Fibroblast of lung (primary cell): ENCODE measurements around the gene TSC1. TPM values are rescaled to one million over a fixed set of nuclear protein-coding genes. Genes with fewer than 3 reads are reported as not detected.

Source experiments
- DNase-seq, 2 donors: peaks; one replicate each; pipeline versions ENCODE4 v3.0.0 to v3.0.0-alpha.2; 2010; ENCODE audit warnings: low read depth in 2 of 2
- H2AFZ ChIP-seq: 2 replicates; pipeline ENCODE4 v1.5.1; 2012; ENCODE audit warnings: low read length, control low read depth, inconsistent platforms
- H3K27ac ChIP-seq: 2 replicates; pipeline ENCODE4 v1.5.1; 2011; ENCODE audit warnings: low read length, control low read depth; ENCODE audit not compliant: insufficient read depth
- H3K27me3 ChIP-seq: 2 replicates; pipeline ENCODE4 v1.5.1; 2011; ENCODE audit warnings: mild to moderate bottlenecking, low read length; ENCODE audit not compliant: control insufficient read depth, insufficient read depth
- H3K36me3 ChIP-seq: 2 replicates; pipeline ENCODE4 v1.5.1; 2011; ENCODE audit warnings: low read length; ENCODE audit not compliant: control insufficient read depth, insufficient read depth
- H3K4me1 ChIP-seq: 2 replicates; pipeline ENCODE4 v1.5.1; 2011; ENCODE audit warnings: low read length; ENCODE audit not compliant: control insufficient read depth, insufficient read depth; ENCODE audit errors: extremely low read depth
- H3K4me2 ChIP-seq: 2 replicates; pipeline ENCODE4 v1.5.1; 2011; ENCODE audit warnings: low read length, control low read depth; ENCODE audit not compliant: insufficient read depth; ENCODE audit errors: extremely low read depth
- H3K4me3 ChIP-seq, 4 experiments: fragments of 200-600 bp in 1 of 4; sonication (generic) in 1 of 4; replicated peaks in 1 of 4; 2 replicates each; pipeline ENCODE4 v1.5.1; 2011 to 2016; ENCODE audit warnings: low read length in 4 of 4, low read depth in 3 of 4, mild to moderate bottlenecking in 3 of 4, control low read depth in 2 of 4, inconsistent platforms in 1 of 4, mixed read lengths in 1 of 4; ENCODE audit not compliant: insufficient read depth in 1 of 4; ENCODE audit errors: control extremely low read depth in 1 of 4
- H3K79me2 ChIP-seq: 2 replicates; pipeline ENCODE4 v1.5.1; 2012; ENCODE audit warnings: mild to moderate bottlenecking, low read length, inconsistent platforms; ENCODE audit not compliant: control insufficient read depth, insufficient read depth
- H3K9ac ChIP-seq: 2 replicates; pipeline ENCODE4 v1.5.1; 2011; ENCODE audit warnings: mild to moderate bottlenecking, low read length, control low read depth; ENCODE audit not compliant: insufficient read depth
- H3K9me3 ChIP-seq: 2 replicates; pipeline ENCODE4 v1.5.1; 2012; ENCODE audit warnings: low read depth, low read length; ENCODE audit not compliant: control insufficient read depth, insufficient read depth
- H4K20me1 ChIP-seq: 2 replicates; pipeline ENCODE4 v1.5.1; 2011; ENCODE audit warnings: low read length; ENCODE audit not compliant: control insufficient read depth, insufficient read depth; ENCODE audit errors: extremely low read depth
- CTCF ChIP-seq, 2 donors: IDR thresholded peaks in 1 of 2; conservative IDR thresholded peaks in 1 of 2; 1 replicate in 1 of 2; 2 replicates in 1 of 2; pipeline ENCODE4 v1.5.1; 2011 to 2012; ENCODE audit warnings: low read length in 2 of 2, control low read depth in 1 of 2, inconsistent platforms in 1 of 2, low read depth in 1 of 2, mild to moderate bottlenecking in 1 of 2
- EZH2 ChIP-seq: IDR thresholded peaks from 2 replicates; pipeline ENCODE4 v1.5.1; 2012; ENCODE audit warnings: low read length, control low read depth, mild to moderate bottlenecking; ENCODE audit errors: missing control alignments
- polyA plus RNA-seq, 2 donors: library from polyadenylated mRNA; depleted of rRNA in 1 of 2; stranded (reverse) in 1 of 2; unstranded in 1 of 2; fragments of >200 nt; gene quantifications; 2 replicates each; pipeline ENCODE4 v1.2.1, GENCODE V29; 2011 to 2012; ENCODE audit warnings: missing spikeins in 1 of 2
- total RNA-seq: library from RNA; depleted of rRNA; stranded (reverse); fragments of >200 nt; gene quantifications from 2 replicates; pipeline ENCODE4 v1.2.1, GENCODE V29; 2014

The TSC1 gene
- total and polyA plus RNA-seq, 2 donors (not counting 1 experiment from before 2014, with no cell fraction given) = 41.5 to 48.0 TPM

GRCh38 chr9:132905726-132906125, 38.7 kb downstream of the TSC1 start:
- H3K4me3 ChIP-seq = no peak overlapping the region
- no peak overlapping the region for H3K9ac ChIP-seq
- H3K36me3 ChIP-seq = peaks cover 17% of the 10 kb centered on the region
- H4K20me1 ChIP-seq = no peaks in the 10 kb centered on the region
- H3K79me2 ChIP-seq = no peaks in the 10 kb centered on the region
- no peaks in the 10 kb centered on the region for H3K9me3 ChIP-seq
- no peaks in the 10 kb centered on the region for H3K4me1 ChIP-seq
- no peak overlapping the region for H3K27ac ChIP-seq
- H3K4me2 ChIP-seq = no peak overlapping the region
- DNase-seq = no peak
- TF ChIP-seq EZH2 (no peak), CTCF (conservative IDR thresholded peaks at IDR 0.05 in 1 of 2, IDR thresholded peaks at IDR 0.05 in 1 of 2; ENCODE audit: low read depth in 1 of 2, low read length in 2 of 2) (no peak)
- no peak overlapping the region for H2AFZ ChIP-seq
- no peaks in the 10 kb centered on the region for H3K27me3 ChIP-seq

DNA sequence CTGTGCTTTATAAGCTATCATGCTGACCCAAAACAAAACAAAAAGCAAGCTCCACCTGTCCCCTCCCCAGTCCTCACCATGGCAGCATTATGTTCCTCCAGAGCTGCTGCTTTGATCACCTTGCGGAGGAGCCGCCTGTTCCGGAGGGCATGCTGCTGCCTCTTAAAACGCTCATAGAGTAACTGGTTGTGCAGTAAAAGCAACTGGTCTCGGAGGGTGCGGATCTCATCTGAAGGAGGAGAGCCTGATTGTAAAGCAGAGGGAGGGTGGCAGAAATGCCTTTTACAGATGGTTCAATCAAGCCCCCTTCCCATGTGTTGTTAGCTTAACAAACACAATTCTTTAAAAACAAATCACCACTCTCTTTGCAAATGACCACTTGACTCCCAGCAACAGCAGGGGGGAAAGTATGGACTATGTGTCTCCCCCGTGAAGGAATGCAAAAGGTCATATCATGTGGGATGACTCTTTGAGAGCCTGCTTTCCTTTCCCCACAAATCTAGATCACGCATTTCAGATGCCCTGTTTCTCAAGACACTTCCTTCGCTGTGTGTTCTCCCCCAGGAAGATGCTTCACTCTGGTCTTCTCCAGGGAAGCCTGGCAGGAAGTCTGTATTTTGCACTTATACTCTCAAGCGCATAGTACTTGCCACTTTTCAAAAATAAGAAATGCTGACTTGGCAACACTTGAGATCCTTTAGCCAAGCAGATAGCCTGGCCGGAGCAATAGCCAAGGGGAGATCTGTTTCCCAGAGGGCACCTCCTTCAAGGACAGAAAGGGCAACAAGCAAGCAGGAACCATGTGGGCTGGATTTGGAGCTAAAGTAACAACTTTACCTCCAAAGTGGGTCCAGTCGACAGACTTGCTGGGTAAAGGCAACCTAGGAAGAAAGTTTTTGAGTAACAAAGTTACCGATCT, 40.6 kb downstream of the TSC1 start:
- Histone ChIP-seq H3K4me1 (no peaks in the 10 kb centered on the region), H3K27ac (no peak overlapping the region), H3K9me3 (no peaks in the 10 kb centered on the region), H3K4me3 (no peak overlapping the region), H3K9ac (no peak overlapping the region), H4K20me1 (no peaks in the 10 kb centered on the region), H3K27me3 (no peaks in the 10 kb centered on the region), H3K36me3 (peaks cover 16% of the 10 kb centered on the region), H2AFZ (no peak overlapping the region), H3K79me2 (no peaks in the 10 kb centered on the region), H3K4me2 (no peak overlapping the region)
- TF ChIP-seq CTCF (conservative IDR thresholded peaks at IDR 0.05 in 1 of 2, IDR thresholded peaks at IDR 0.05 in 1 of 2; ENCODE audit: low read depth in 1 of 2, low read length in 2 of 2) = no peak
- TF ChIP-seq EZH2 = no peak
- no peak for DNase-seq

DNA sequence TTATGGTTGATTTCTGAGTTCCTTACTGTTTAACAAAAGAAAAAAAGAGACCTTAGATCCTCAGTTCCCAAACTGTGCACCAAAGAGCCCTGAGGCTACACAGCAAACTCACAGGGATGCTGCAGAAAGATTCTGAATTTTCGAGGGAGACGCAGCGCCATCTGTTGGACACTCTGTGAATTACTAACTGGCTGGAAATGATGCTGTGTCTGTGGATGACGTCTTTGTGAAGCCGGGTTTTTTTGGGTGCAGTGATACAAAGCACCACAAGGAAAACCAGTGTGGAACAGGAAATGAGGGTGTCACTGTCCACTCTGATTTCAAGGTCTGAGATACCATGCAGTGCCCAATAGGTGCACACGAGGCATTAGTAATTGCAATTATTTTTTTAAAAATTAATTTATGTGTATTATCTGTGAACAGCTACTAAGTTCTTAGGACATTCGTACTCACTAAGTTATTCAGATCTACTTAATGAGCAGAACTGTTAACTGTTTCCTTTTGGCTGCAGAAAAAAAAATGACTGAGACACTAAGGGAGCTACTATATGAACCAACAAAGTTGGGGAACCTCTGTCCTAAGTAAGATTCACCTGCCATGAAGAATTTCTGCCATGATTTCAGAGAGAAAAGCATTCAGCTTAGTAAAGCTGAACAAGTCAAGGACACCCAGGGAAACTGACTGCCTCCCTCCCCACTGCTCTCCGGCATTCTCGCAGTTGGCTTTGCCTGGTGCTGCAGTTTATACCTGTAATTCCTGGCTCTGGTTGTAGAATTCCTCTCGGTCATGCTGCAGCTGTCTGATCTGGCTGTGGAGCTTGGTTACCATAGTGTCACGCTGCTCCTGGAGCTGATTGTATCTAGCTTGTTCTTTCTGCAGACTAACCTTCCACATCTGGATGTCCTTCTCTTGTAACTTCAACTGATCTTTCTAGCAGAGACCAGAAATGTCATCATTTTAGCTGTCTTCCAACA, 42.3 kb downstream of the TSC1 start:
- Histone ChIP-seq H3K4me3 (no peak overlapping the region), H3K4me2 (no peak overlapping the region), H3K4me1 (no peaks in the 10 kb centered on the region), H2AFZ (no peak overlapping the region), H4K20me1 (no peaks in the 10 kb centered on the region), H3K79me2 (no peaks in the 10 kb centered on the region), H3K27me3 (no peaks in the 10 kb centered on the region), H3K27ac (peak overlapping the region; percentile 24), H3K9ac (no peak overlapping the region), H3K36me3 (peaks cover 21% of the 10 kb centered on the region), H3K9me3 (no peaks in the 10 kb centered on the region)
- DNase-seq = peak; percentile 76 to 83
- TF ChIP-seq EZH2 = no peak
- TF ChIP-seq CTCF (conservative IDR thresholded peaks at IDR 0.05 in 1 of 2, IDR thresholded peaks at IDR 0.05 in 1 of 2; ENCODE audit: low read depth in 1 of 2, low read length in 2 of 2) = peak; percentile 92 to 96
